GM12865 (cell line): ENCODE results near the gene SOX21.

Experiments
- DNase-seq: peaks from one replicate; pipeline ENCODE4 v3.0.0; 2010; ENCODE audit warnings: low read depth
- H3K4me3 ChIP-seq: 2 replicates; pipeline ENCODE4 v1.5.1; 2011; ENCODE audit warnings: mild to moderate bottlenecking, low read depth, low read length, control low read depth
- CTCF ChIP-seq: IDR thresholded peaks from 2 replicates; pipeline ENCODE4 v1.5.1; 2011; ENCODE audit warnings: low read length, control low read depth, low read depth, inconsistent platforms; ENCODE audit not compliant: insufficient read depth; ENCODE audit errors: missing control alignments

The SOX21 gene

DNA sequence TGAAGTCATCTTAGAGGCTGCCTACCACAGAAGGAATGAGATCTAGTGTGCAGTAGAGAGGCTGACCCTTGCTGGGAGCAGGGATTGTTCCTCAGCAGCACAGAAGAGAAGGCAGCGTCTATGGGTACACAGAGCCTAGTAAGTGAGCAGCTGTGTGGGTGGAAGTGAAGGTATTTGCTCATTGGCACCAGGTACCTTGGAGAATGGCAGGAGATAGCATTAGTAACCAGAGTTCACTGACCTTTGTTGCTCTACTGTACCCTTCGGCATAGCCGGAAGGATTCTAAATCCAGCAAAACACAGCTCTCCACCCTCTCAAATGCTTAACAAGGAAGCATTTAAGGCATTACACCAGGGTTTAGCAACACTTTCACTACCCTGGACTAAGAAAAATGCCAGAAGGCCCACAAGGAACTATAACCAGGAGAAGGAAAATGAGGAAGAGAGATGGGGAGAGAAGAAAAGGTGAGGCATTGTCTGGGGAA, 12.3 kb downstream of the SOX21 start:
- DNase-seq: no peak
- TF ChIP-seq CTCF: no peak
- H3K4me3 ChIP-seq: no peak overlapping the region

- no peak for DNase-seq
- TF ChIP-seq CTCF: no peak
- no peak overlapping the region for H3K4me3 ChIP-seq
Measured at GRCh38 chr13:94696171-94696570, 16.2 kb downstream of the SOX21 start.

DNA sequence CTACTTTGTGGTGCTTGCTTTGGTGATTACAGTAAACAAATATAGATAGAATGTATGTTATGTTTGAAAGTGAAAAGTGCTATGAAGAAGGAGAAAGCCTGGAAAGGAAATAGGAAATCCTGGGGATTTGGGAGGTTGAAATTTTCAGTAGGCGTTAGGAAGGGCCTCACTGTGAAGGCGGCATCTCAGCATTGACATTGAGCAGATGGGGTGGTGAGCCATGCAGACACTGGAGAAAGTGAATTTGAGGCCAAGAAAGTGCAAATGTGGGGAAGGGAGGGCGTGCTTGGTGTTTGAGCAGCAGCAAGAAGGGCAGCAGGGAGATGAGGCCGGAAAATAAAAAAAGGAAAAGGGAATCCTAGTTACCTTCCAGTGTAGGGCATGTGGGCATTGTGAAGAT, 20.3 kb downstream of the SOX21 start:
- H3K4me3 ChIP-seq: no peak overlapping the region
- DNase-seq: no peak
- no peak for TF ChIP-seq CTCF

GRCh38 chr13:94683409-94683808, 28.9 kb downstream of the SOX21 start:
- H3K4me3 ChIP-seq: no peak overlapping the region
- TF ChIP-seq CTCF: no peak
- DNase-seq: no peak

DNA sequence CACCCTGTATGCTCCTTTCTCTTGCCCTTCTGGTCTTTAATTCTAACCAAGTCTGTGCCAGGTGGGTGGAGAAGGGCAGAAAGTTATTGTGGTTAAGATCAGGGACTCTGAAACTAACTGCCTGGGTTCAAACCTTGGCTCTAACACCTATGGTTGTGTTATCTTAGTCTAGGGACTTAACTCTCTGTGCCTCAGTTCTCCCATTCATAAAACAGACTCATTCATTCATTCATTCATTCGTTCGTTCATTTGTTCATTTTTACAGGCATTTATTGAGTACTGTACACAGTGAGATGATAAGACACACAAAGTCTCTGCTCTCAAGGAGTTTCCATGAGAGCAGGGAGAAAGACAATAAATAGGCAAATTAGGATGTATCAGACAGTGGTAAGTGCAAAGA, 30.1 kb downstream of the SOX21 start:
- no peak for DNase-seq
- no peak for TF ChIP-seq CTCF
- H3K4me3 ChIP-seq: no peak overlapping the region

- no peak overlapping the region for H3K4me3 ChIP-seq
- no peak for DNase-seq
- no peak for TF ChIP-seq CTCF
Measured at GRCh38 chr13:94679614-94680013, 32.7 kb downstream of the SOX21 start.

DNA sequence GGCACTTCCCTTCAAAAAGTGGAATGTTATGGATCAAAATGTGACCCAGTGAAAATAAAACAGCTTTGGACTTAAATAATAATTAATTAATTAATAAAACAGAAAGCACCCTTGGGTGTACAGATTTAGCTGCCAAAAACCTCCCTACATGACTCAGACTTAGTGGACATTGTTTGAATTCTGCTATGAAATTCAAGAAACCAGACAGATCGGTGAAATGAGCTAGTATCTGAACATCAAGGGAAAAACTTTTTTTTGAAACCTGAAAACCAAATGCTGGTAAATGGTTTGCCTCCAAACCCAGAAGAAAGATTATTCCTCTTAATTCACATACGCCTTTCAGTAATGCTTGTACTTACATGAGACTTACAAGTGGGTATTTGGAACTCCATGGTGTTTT, 33.5 kb downstream of the SOX21 start:
- DNase-seq: no peak
- no peak overlapping the region for H3K4me3 ChIP-seq
- TF ChIP-seq CTCF: no peak
